Measurements from ENCODE around the gene FLG2.
"Not testable (repeated sequence)": the region's sequence is repeated elsewhere in the genome, so short reads cannot be mapped to it uniquely, and the experiment has no call there.

Gene FLG2

GRCh38 chr1:152309955-152310354 lies 49.9 kb downstream of the FLG2 start:
- DNase-seq, result no peak

- not testable (repeated sequence) for DNase-seq
Measured at GRCh38 chr1:152309320-152309901, 50.4 kb downstream of the FLG2 start.

GRCh38 chr1:152308758-152309157 lies 51.0 kb downstream of the FLG2 start:
- not testable (repeated sequence) for DNase-seq

- not testable (repeated sequence) for DNase-seq
Measured at GRCh38 chr1:152307970-152308369, 51.8 kb downstream of the FLG2 start.

- not testable (repeated sequence) for DNase-seq
Measured at GRCh38 chr1:152306123-152306522, 53.7 kb downstream of the FLG2 start.

GRCh38 chr1:152304773-152305172 lies 55.0 kb downstream of the FLG2 start:
- DNase-seq, result not testable (repeated sequence)

GRCh38 chr1:152303139-152303872 lies 56.5 kb downstream of the FLG2 start:
- DNase-seq, result not testable (repeated sequence)

Data from DMS153 (cell line).